Peyer's patch (tissue), 4 donors: Measurements from ENCODE around the gene SLC6A8.

Experiments
- POLR2A ChIP-seq, 2 donors: fragments of 450-650 bp; IDR thresholded peaks; one replicate each; pipeline ENCODE4 v1.5.1; 2017; ENCODE audit warnings: antibody characterized with exemption in 2 of 2, mild to moderate bottlenecking in 2 of 2, moderate library complexity in 2 of 2
- TF ChIP-seq, protein P1 (sequence below), 6 experiments: fragments of 450-650 bp in 4 of 6; fragments of 200-600 bp in 2 of 6; sonication (generic) in 1 of 6; IDR thresholded peaks; one replicate each; pipeline ENCODE4 v1.5.1; 2017 to 2019; ENCODE audit warnings: antibody characterized with exemption in 6 of 6, mild to moderate bottlenecking in 3 of 6, moderate library complexity in 1 of 6

DNA sequence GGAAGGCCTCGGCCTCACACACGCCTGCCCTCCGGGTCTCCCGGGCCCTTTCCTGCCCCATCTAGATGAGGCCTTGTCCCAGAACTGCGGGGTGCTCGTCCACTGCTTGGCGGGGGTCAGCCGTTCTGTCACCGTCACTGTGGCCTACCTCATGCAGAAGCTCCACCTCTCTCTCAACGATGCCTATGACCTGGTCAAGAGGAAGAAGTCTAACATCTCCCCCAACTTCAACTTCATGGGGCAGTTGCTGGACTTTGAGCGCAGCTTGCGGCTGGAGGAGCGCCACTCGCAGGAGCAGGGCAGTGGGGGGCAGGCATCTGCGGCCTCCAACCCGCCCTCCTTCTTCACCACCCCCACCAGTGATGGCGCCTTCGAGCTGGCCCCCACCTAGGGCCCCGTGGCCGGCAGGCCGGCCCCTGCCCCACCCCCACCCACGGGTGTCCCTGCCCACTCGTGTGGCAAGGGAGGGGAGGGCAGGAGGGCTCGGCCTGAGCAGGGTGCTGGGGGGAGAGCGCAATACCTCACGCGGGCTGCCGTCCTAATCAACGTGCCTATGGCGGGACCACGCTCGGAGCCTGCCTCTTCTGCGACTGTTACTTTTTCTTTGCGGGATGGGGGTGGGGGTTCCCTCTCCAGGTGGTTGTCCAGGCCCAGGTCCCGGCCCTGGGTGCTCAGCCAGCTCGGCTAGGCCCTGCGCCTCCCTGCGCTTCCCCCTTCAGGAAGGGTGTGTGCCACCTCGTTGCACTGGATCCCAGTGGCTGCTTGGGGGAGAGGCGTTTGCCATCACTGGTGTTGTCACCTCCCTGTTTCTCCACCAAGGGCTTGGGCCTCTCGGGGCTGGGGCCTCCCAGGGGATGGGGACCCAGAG is 37.6 kb upstream of the SLC6A8 start:
- TF ChIP-seq POLR2A (IDR thresholded peaks at IDR 0.05): no peak
- TF ChIP-seq, protein P1, sequence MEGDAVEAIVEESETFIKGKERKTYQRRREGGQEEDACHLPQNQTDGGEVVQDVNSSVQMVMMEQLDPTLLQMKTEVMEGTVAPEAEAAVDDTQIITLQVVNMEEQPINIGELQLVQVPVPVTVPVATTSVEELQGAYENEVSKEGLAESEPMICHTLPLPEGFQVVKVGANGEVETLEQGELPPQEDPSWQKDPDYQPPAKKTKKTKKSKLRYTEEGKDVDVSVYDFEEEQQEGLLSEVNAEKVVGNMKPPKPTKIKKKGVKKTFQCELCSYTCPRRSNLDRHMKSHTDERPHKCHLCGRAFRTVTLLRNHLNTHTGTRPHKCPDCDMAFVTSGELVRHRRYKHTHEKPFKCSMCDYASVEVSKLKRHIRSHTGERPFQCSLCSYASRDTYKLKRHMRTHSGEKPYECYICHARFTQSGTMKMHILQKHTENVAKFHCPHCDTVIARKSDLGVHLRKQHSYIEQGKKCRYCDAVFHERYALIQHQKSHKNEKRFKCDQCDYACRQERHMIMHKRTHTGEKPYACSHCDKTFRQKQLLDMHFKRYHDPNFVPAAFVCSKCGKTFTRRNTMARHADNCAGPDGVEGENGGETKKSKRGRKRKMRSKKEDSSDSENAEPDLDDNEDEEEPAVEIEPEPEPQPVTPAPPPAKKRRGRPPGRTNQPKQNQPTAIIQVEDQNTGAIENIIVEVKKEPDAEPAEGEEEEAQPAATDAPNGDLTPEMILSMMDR (IDR thresholded peaks at IDR 0.05): no peak
